ENCODE measurements around the gene ASPSCR1.

GRCh38 chr17:82004517-82005455 lies 27.4 kb downstream of the ASPSCR1 start:
- TF ChIP-seq CTCF (IDR thresholded peaks at IDR 0.05; ENCODE audit: insufficient read depth, low read length, poor library complexity, severe bottlenecking) (no peak), EZH2phosphoT487 (conservative IDR thresholded peaks at IDR 0.05; ENCODE audit: low read length) (no peak)

All from SU-DHL-6 (cell line).